ENCODE measurements around the gene RFC5.

The RFC5 gene

GRCh38 chr12:117972301-117972700, 44.2 kb upstream of the RFC5 start:
- Histone ChIP-seq H3K27ac (replicated peaks) (no peak overlapping the region), H3K4me3 (replicated peaks; ENCODE audit: insufficient read depth, low read length) (no peak overlapping the region), H3K27me3 (ENCODE audit: insufficient read depth, poor library complexity, severe bottlenecking) (peaks cover 21% of the 10 kb centered on the region)
- TF ChIP-seq SPI1 (IDR thresholded peaks at IDR 0.05; ENCODE audit: borderline replicate concordance, low read depth) = no peak
- TF ChIP-seq CTCF (IDR thresholded peaks at IDR 0.05; ENCODE audit: insufficient read depth, low read length) = no peak
- TF ChIP-seq, protein P1, sequence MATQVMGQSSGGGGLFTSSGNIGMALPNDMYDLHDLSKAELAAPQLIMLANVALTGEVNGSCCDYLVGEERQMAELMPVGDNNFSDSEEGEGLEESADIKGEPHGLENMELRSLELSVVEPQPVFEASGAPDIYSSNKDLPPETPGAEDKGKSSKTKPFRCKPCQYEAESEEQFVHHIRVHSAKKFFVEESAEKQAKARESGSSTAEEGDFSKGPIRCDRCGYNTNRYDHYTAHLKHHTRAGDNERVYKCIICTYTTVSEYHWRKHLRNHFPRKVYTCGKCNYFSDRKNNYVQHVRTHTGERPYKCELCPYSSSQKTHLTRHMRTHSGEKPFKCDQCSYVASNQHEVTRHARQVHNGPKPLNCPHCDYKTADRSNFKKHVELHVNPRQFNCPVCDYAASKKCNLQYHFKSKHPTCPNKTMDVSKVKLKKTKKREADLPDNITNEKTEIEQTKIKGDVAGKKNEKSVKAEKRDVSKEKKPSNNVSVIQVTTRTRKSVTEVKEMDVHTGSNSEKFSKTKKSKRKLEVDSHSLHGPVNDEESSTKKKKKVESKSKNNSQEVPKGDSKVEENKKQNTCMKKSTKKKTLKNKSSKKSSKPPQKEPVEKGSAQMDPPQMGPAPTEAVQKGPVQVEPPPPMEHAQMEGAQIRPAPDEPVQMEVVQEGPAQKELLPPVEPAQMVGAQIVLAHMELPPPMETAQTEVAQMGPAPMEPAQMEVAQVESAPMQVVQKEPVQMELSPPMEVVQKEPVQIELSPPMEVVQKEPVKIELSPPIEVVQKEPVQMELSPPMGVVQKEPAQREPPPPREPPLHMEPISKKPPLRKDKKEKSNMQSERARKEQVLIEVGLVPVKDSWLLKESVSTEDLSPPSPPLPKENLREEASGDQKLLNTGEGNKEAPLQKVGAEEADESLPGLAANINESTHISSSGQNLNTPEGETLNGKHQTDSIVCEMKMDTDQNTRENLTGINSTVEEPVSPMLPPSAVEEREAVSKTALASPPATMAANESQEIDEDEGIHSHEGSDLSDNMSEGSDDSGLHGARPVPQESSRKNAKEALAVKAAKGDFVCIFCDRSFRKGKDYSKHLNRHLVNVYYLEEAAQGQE (IDR thresholded peaks at IDR 0.05; ENCODE audit: insufficient replicate concordance, low read depth) = no peak
- no peak for TF ChIP-seq GABPA (IDR thresholded peaks at IDR 0.05; ENCODE audit: low read depth)
- TF ChIP-seq POLR2AphosphoS5 (IDR thresholded peaks at IDR 0.05; ENCODE audit: low read depth) = no peak
- DNase-seq (ENCODE audit: low read depth in 1 of 2, low spot score in 1 of 2) = no peak

- Histone ChIP-seq H3K27me3 (ENCODE audit: insufficient read depth, poor library complexity, severe bottlenecking) (peaks cover 4% of the 10 kb centered on the region), H3K4me3 (replicated peaks; ENCODE audit: insufficient read depth, low read length) (no peak overlapping the region), H3K27ac (replicated peaks) (no peak overlapping the region)
- DNase-seq (ENCODE audit: low read depth in 1 of 2, low spot score in 1 of 2) = no peak
- TF ChIP-seq SPI1 (IDR thresholded peaks at IDR 0.05; ENCODE audit: borderline replicate concordance, low read depth) (no peak), POLR2AphosphoS5 (IDR thresholded peaks at IDR 0.05; ENCODE audit: low read depth) (no peak), GABPA (IDR thresholded peaks at IDR 0.05; ENCODE audit: low read depth) (no peak), CTCF (IDR thresholded peaks at IDR 0.05; ENCODE audit: insufficient read depth, low read length) (no peak)
- TF ChIP-seq, protein P1 (IDR thresholded peaks at IDR 0.05; ENCODE audit: insufficient replicate concordance, low read depth) = no peak
Observed at GRCh38 chr12:117975006-117975405, 41.5 kb upstream of the RFC5 start.

DNA sequence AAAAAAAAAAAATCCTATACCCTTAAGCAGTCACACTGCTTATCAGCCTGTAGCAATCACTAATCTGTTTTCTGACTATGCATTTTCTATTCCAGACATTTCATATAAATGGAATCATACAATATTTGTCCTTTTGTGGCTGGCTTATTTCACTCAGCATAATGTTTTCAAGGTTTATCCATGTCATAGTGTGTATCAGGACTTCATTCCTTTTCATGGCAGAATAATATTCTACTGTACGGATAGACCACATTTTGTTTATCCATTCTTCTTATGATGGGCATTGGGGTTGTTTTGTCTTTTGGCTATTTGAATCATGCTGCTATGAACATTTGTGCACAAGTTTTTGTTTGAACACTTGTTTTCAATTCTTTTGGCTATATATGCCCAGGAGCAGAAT, 39.1 kb upstream of the RFC5 start:
- no peak overlapping the region for H3K27ac ChIP-seq (replicated peaks)
- TF ChIP-seq SPI1 (IDR thresholded peaks at IDR 0.05; ENCODE audit: borderline replicate concordance, low read depth) (no peak), GABPA (IDR thresholded peaks at IDR 0.05; ENCODE audit: low read depth) (no peak)
- TF ChIP-seq, protein P1 (IDR thresholded peaks at IDR 0.05; ENCODE audit: insufficient replicate concordance, low read depth) = no peak
- no peaks in the 10 kb centered on the region for H3K27me3 ChIP-seq (ENCODE audit: insufficient read depth, poor library complexity, severe bottlenecking)
- DNase-seq (ENCODE audit: low read depth in 1 of 2, low spot score in 1 of 2) = no peak
- no peak overlapping the region for H3K4me3 ChIP-seq (replicated peaks; ENCODE audit: insufficient read depth, low read length)

Data from HL-60 (cell line).